KG1 (cell line): ENCODE measurements around the gene DLG1.

Experiments used
- DNase-seq: peaks from one replicate; lab custom pipeline; 2025; lab: John Stamatoyannopoulos, UW

The DLG1 gene

GRCh38 chr3:197028728-197029510 is 269.5 kb downstream of the DLG1 start:
- DNase-seq, result no peak

GRCh38 chr3:197027896-197028727 is 270.3 kb downstream of the DLG1 start:
- no peak for DNase-seq

GRCh38 chr3:197027151-197027895 is 271.1 kb downstream of the DLG1 start:
- no peak for DNase-seq

GRCh38 chr3:197026481-197026866 is 271.9 kb downstream of the DLG1 start:
- no peak for DNase-seq

GRCh38 chr3:197025736-197026480 is 272.5 kb downstream of the DLG1 start:
- DNase-seq, result no peak

GRCh38 chr3:197024881-197025735 is 273.3 kb downstream of the DLG1 start:
- no peak for DNase-seq

- DNase-seq, result no peak
Observed at GRCh38 chr3:197023998-197024651, 274.3 kb downstream of the DLG1 start.

GRCh38 chr3:197023241-197023997 is 275.0 kb downstream of the DLG1 start:
- DNase-seq, result no peak

- DNase-seq, result no peak
Observed at GRCh38 chr3:197022405-197023231, 275.8 kb downstream of the DLG1 start.

GRCh38 chr3:197021729-197022404 is 276.5 kb downstream of the DLG1 start:
- DNase-seq, result no peak

- no peak for DNase-seq
Observed at GRCh38 chr3:197021231-197021630, 277.2 kb downstream of the DLG1 start.

- no peak for DNase-seq
Observed at GRCh38 chr3:197019535-197019934, 278.9 kb downstream of the DLG1 start.

- no peak for DNase-seq
Observed at GRCh38 chr3:197019021-197019420, 279.4 kb downstream of the DLG1 start.

- DNase-seq, result no peak
Observed at GRCh38 chr3:197017003-197017402, 281.4 kb downstream of the DLG1 start.

GRCh38 chr3:197015790-197016736 is 282.3 kb downstream of the DLG1 start:
- DNase-seq, result no peak

GRCh38 chr3:197014942-197015575 is 283.4 kb downstream of the DLG1 start:
- no peak for DNase-seq
